NCI-H748 (cell line): ENCODE results near the gene IGFBPL1.

ENCODE experiments used
- DNase-seq: peaks from one replicate; lab custom pipeline; 2025; ENCODE audit not compliant: unreplicated experiment; lab: John Stamatoyannopoulos, UW

The IGFBPL1 gene

GRCh38 chr9:38432922-38433510, 8.8 kb upstream of the IGFBPL1 start:
- peak; percentile 63 for DNase-seq

GRCh38 chr9:38431116-38431515, 6.9 kb upstream of the IGFBPL1 start:
- no peak for DNase-seq

- no peak for DNase-seq
These were observed 3.8 kb upstream of the IGFBPL1 start for GRCh38 chr9:38428062-38428461.

GRCh38 chr9:38424918-38425317, 664 bp upstream of the IGFBPL1 start:
- DNase-seq: no peak

GRCh38 chr9:38423273-38423972, 831 bp downstream of the IGFBPL1 start:
- no peak for DNase-seq

GRCh38 chr9:38422555-38423260, 1.5 kb downstream of the IGFBPL1 start:
- DNase-seq: no peak

GRCh38 chr9:38421498-38422211, 2.6 kb downstream of the IGFBPL1 start:
- DNase-seq: peak; percentile 76

- DNase-seq: peak; percentile 20
These were observed 5.1 kb downstream of the IGFBPL1 start for GRCh38 chr9:38419181-38419580.

- DNase-seq: no peak
These were observed 5.9 kb downstream of the IGFBPL1 start for GRCh38 chr9:38418366-38418765.

- DNase-seq: peak; percentile 75
These were observed 7.0 kb downstream of the IGFBPL1 start for GRCh38 chr9:38417003-38417945.

- no peak for DNase-seq
These were observed 7.8 kb downstream of the IGFBPL1 start for GRCh38 chr9:38416461-38416860.

- no peak for DNase-seq
These were observed 8.4 kb downstream of the IGFBPL1 start for GRCh38 chr9:38415856-38416255.

- no peak for DNase-seq
These were observed 10.1 kb downstream of the IGFBPL1 start for GRCh38 chr9:38414040-38414723.

GRCh38 chr9:38413283-38413682, 11.0 kb downstream of the IGFBPL1 start:
- no peak for DNase-seq

GRCh38 chr9:38412751-38413150, 11.5 kb downstream of the IGFBPL1 start:
- DNase-seq: no peak

- no peak for DNase-seq
These were observed 15.5 kb downstream of the IGFBPL1 start for GRCh38 chr9:38408719-38409118.

- DNase-seq: no peak
These were observed 17.6 kb downstream of the IGFBPL1 start for GRCh38 chr9:38406476-38407186.

GRCh38 chr9:38405785-38406184, 18.5 kb downstream of the IGFBPL1 start:
- DNase-seq: no peak

GRCh38 chr9:38404314-38404713, 19.9 kb downstream of the IGFBPL1 start:
- DNase-seq: no peak
